Panc1 (cell line): ENCODE measurements around the gene POM121L2. TPM values are rescaled to one million over a fixed set of nuclear protein-coding genes. Genes with fewer than 3 reads are reported as not detected.

ENCODE experiments used
- ATAC-seq: fragments of 200-7000 bp; cut with Tn5 transposase; 2 replicates; pipeline ENCODE4 v1.9.1; 2020; ENCODE audit warnings: mild to moderate bottlenecking, moderate library complexity
- BruUV-seq: library from RNA; stranded (reverse); fragments of 400-500 nt; replicated peaks from 2 replicates; lab custom pipeline; 2021; lab: Mats Ljungman, UMichigan
- CTCF ChIA-PET: fragments of 300-600 bp; sonication (Branson Sonifier 250); formaldehyde crosslinking; loops from one replicate; lab custom pipeline; 2022; ENCODE audit warnings: antibody characterized with exemption; lab: Charles Lee
- POLR2A ChIA-PET: fragments of 300-600 bp; sonication (Branson Sonifier 250); formaldehyde crosslinking; loops from one replicate; lab custom pipeline; 2022; ENCODE audit warnings: antibody characterized with exemption; lab: Charles Lee
- DNase-seq: peaks from one replicate; pipeline ENCODE4 v3.0.0-alpha.2; 2010; ENCODE audit warnings: low read depth, low spot score
- H3K27ac ChIP-seq: 2 replicates; pipeline ENCODE4 v1.5.1; 2011; ENCODE audit warnings: mild to moderate bottlenecking, low read length, inconsistent platforms
- H3K27me3 ChIP-seq: fragments of 200-500 bp; sonication (Bioruptor generic); 2 replicates; pipeline ENCODE4 v1.6.0; 2014; ENCODE audit warnings: low read length, inconsistent platforms; ENCODE audit not compliant: control insufficient read depth, insufficient read depth
- H3K36me3 ChIP-seq: fragments of 200-500 bp; sonication (Bioruptor generic); 2 replicates; pipeline ENCODE4 v1.5.1; 2014; ENCODE audit warnings: inconsistent platforms, mild to moderate bottlenecking, low read length, moderate library complexity; ENCODE audit not compliant: control insufficient read depth, insufficient read depth
- H3K4me1 ChIP-seq: 2 replicates; pipeline ENCODE4 v1.5.1; 2011; ENCODE audit warnings: inconsistent platforms, mild to moderate bottlenecking, low read length, moderate library complexity; ENCODE audit not compliant: control insufficient read depth, insufficient read depth
- H3K4me3 ChIP-seq, 2 experiments: 2 replicates each; pipeline ENCODE4 v1.5.1; 2011 to 2012; ENCODE audit warnings: low read depth in 2 of 2, low read length in 2 of 2, mild to moderate bottlenecking in 2 of 2, inconsistent platforms in 1 of 2, moderate library complexity in 1 of 2
- H3K9me3 ChIP-seq: fragments of 200-500 bp; sonication (Bioruptor generic); 2 replicates; pipeline ENCODE4 v1.5.1; 2014; ENCODE audit warnings: low read depth, mild to moderate bottlenecking, inconsistent platforms, low read length, moderate library complexity; ENCODE audit not compliant: control insufficient read depth, insufficient read depth
- CTCF ChIP-seq: fragments of 450-650 bp; IDR thresholded peaks from 2 replicates; pipeline ENCODE4 v1.5.1; 2017; ENCODE audit warnings: mild to moderate bottlenecking
- POLR2AphosphoS5 ChIP-seq: IDR thresholded peaks from 2 replicates; pipeline ENCODE4 v1.6.1; 2012; ENCODE audit warnings: mild to moderate bottlenecking, low read depth, low read length, moderate library complexity
- REST ChIP-seq, 2 experiments: IDR thresholded peaks; 2 replicates each; pipeline ENCODE4 v1.6.1; 2011 to 2012; ENCODE audit warnings: low read depth in 2 of 2, control low read depth in 1 of 2, low read length in 1 of 2, mild to moderate bottlenecking in 1 of 2, moderate library complexity in 1 of 2; ENCODE audit not compliant: insufficient read depth in 1 of 2
- SIN3A ChIP-seq: IDR thresholded peaks from 2 replicates; pipeline ENCODE4 v1.6.1; 2012; ENCODE audit warnings: low read depth, mild to moderate bottlenecking, low read length, moderate library complexity, borderline replicate concordance; ENCODE audit not compliant: insufficient read depth
- TCF7L2 ChIP-seq: IDR thresholded peaks from 2 replicates; pipeline ENCODE4 v1.6.1; 2011; ENCODE audit warnings: mild to moderate bottlenecking, low read depth, low read length, inconsistent platforms
- in situ Hi-C: cut with HindIII; loops from 2 replicates; pipeline ENCODE4 v1.10.0; 2016; ENCODE audit warnings: low sequenced_read_pairs, low pct_unique_long_range_greater_than_20kb
- intact Hi-C: fragments of 100-400 bp; cut with micrococcal nuclease; formaldehyde crosslinking; loops from one replicate; pipeline ENCODE4 v1.10.0; 2022; ENCODE audit not compliant: unreplicated experiment
- total RNA-seq: library from RNA; stranded (reverse); gene quantifications from one replicate; pipeline ENCODE4 v1.2.1, GENCODE V29; 2021; ENCODE audit not compliant: unreplicated experiment

The POM121L2 gene
- total RNA-seq, 1 experiment from 2014 or later: not detected

GRCh38 chr6:27314046-27314445 lies 2.0 kb upstream of the POM121L2 start:
- Histone ChIP-seq H3K9me3 (no peaks in the 10 kb centered on the region; the same call in 1 of the 2 replicates), H3K27ac (no peak overlapping the region), H3K36me3 (no peaks in the 10 kb centered on the region), H3K27me3 (no peaks in the 10 kb centered on the region), H3K4me1 (peaks cover 3% of the 10 kb centered on the region; the same call in 1 of the 2 replicates), H3K4me3 (no peak overlapping the region)
- BruUV-seq: no TSS peak
- DNase-seq (no peak), ATAC-seq (no peak)
- TF ChIP-seq TCF7L2: no peak
- no peak for TF ChIP-seq POLR2AphosphoS5
- TF ChIP-seq SIN3A: no peak
- TF ChIP-seq REST (IDR thresholded peaks at IDR 0.05; ENCODE audit: insufficient read depth in 1 of 2, low read depth in 2 of 2, low read length in 1 of 2): no peak
- TF ChIP-seq CTCF: no peak
- intact Hi-C loops (loop anchor here (5.0 kb wide), 2 partner anchors 163 to 183 kb away; no protein-coding TSS in a partner anchor), in situ Hi-C loops (no loop called here)
- POLR2A ChIA-PET: no interaction called here
- CTCF ChIA-PET: no interaction called here

GRCh38 chr6:27312950-27313271 lies 838 bp upstream of the POM121L2 start:
- POLR2A ChIA-PET: interaction anchor here (0.6 kb wide), 1 partner anchor 136 kb away, joined by 4 read pairs; no protein-coding TSS in a partner anchor

More at GRCh38 chr6:27312950-27313271, 838 bp upstream of the POM121L2 start:
- intact Hi-C loops (loop anchor here (5.0 kb wide), 2 partner anchors 164 to 184 kb away; no protein-coding TSS in a partner anchor), in situ Hi-C loops (no loop called here)
- CTCF ChIA-PET: interaction anchor here (0.6 to 1.2 kb wide), 4 partner anchors 9 to 203 kb away, joined by 3 to 4 read pairs (median 4); no protein-coding TSS in a partner anchor
- TF ChIP-seq CTCF (peak; percentile 65), SIN3A (no peak)
- no peaks in the 10 kb centered on the region; the same call in 1 of the 2 replicates for H3K9me3 ChIP-seq
- no peak overlapping the region for H3K27ac ChIP-seq
- H3K4me1 ChIP-seq: peaks cover 3% of the 10 kb centered on the region; the same call in 1 of the 2 replicates
- no peaks in the 10 kb centered on the region for H3K27me3 ChIP-seq
- ATAC-seq: no peak
- DNase-seq: no peak
- no peaks in the 10 kb centered on the region for H3K36me3 ChIP-seq
- H3K4me3 ChIP-seq: peak overlapping the region; percentile 67 to 70
- BruUV-seq: no TSS peak
